Measurements from ENCODE around the gene USP32. TPM values are rescaled to one million over a fixed set of nuclear protein-coding genes. Genes with fewer than 3 reads are reported as not detected.

The USP32 gene
- total RNA-seq, 2 donors from 2014 or later = 27.5 to 34.2 TPM

- H3K27ac Mint-ChIP-seq = no peak overlapping the region
Observed at GRCh38 chr17:60284709-60285108, 107.2 kb downstream of the USP32 start.

GRCh38 chr17:60283816-60284215 is 108.1 kb downstream of the USP32 start:
- Mint-ChIP-seq H3K4me1 (peaks cover 7% of the 10 kb centered on the region), H3K4me3 (no peak overlapping the region), H3K36me3 (ENCODE audit: low read depth) (peaks cover 6% of the 10 kb centered on the region), H3K27ac (no peak overlapping the region), H3K27me3 (no peaks in the 10 kb centered on the region)
- no peaks in the 10 kb centered on the region for H3K9me3 ChIP-seq (ENCODE audit: control insufficient read depth, low read length, poor library complexity, severe bottlenecking)
- no peak for DNase-seq
- ATAC-seq = no peak

More at GRCh38 chr17:60284709-60285108, 107.2 kb downstream of the USP32 start:
- DNase-seq = no peak
- H3K9me3 ChIP-seq (ENCODE audit: control insufficient read depth, low read length, poor library complexity, severe bottlenecking) = no peaks in the 10 kb centered on the region
- Mint-ChIP-seq H3K4me3 (no peak overlapping the region), H3K27me3 (no peaks in the 10 kb centered on the region), H3K4me1 (peaks cover 7% of the 10 kb centered on the region), H3K36me3 (ENCODE audit: low read depth) (peaks cover 6% of the 10 kb centered on the region)
- ATAC-seq = no peak

GRCh38 chr17:60280673-60281072 is 111.3 kb downstream of the USP32 start:
- Mint-ChIP-seq H3K4me3 (no peak overlapping the region), H3K4me1 (peaks cover 9% of the 10 kb centered on the region), H3K27ac (no peak overlapping the region), H3K36me3 (ENCODE audit: low read depth) (peaks cover 10% of the 10 kb centered on the region), H3K27me3 (no peaks in the 10 kb centered on the region)
- DNase-seq = no peak
- ATAC-seq = no peak
- H3K9me3 ChIP-seq (ENCODE audit: control insufficient read depth, low read length, poor library complexity, severe bottlenecking) = no peaks in the 10 kb centered on the region

- no peaks in the 10 kb centered on the region for H3K9me3 ChIP-seq (ENCODE audit: control insufficient read depth, low read length, poor library complexity, severe bottlenecking)
- Mint-ChIP-seq H3K27ac (no peak overlapping the region), H3K27me3 (no peaks in the 10 kb centered on the region), H3K4me1 (peaks cover 8% of the 10 kb centered on the region), H3K4me3 (no peak overlapping the region), H3K36me3 (ENCODE audit: low read depth) (peaks cover 6% of the 10 kb centered on the region)
- ATAC-seq (no peak), DNase-seq (no peak)
Observed at GRCh38 chr17:60278237-60278636, 113.7 kb downstream of the USP32 start.

GRCh38 chr17:60277258-60277657 is 114.7 kb downstream of the USP32 start:
- H3K36me3 Mint-ChIP-seq (ENCODE audit: low read depth) = peaks cover 8% of the 10 kb centered on the region

GRCh38 chr17:60269417-60269816 is 122.5 kb downstream of the USP32 start:
- no peak for ATAC-seq
- no peak for DNase-seq
- Mint-ChIP-seq H3K27me3 (no peaks in the 10 kb centered on the region), H3K36me3 (ENCODE audit: low read depth) (peaks cover 4% of the 10 kb centered on the region), H3K27ac (no peak overlapping the region), H3K4me1 (peaks cover 3% of the 10 kb centered on the region), H3K4me3 (no peak overlapping the region)
- no peaks in the 10 kb centered on the region for H3K9me3 ChIP-seq (ENCODE audit: control insufficient read depth, low read length, poor library complexity, severe bottlenecking)

More at GRCh38 chr17:60277258-60277657, 114.7 kb downstream of the USP32 start:
- Mint-ChIP-seq H3K27ac (no peak overlapping the region), H3K27me3 (no peaks in the 10 kb centered on the region), H3K4me3 (no peak overlapping the region), H3K4me1 (peaks cover 8% of the 10 kb centered on the region)
- DNase-seq = no peak
- H3K9me3 ChIP-seq (ENCODE audit: control insufficient read depth, low read length, poor library complexity, severe bottlenecking) = no peaks in the 10 kb centered on the region
- ATAC-seq = no peak

- Mint-ChIP-seq H3K4me1 (peaks cover 2% of the 10 kb centered on the region), H3K27me3 (no peaks in the 10 kb centered on the region), H3K27ac (no peak overlapping the region), H3K36me3 (ENCODE audit: low read depth) (peaks cover 13% of the 10 kb centered on the region), H3K4me3 (no peak overlapping the region)
- no peak for DNase-seq
- no peaks in the 10 kb centered on the region for H3K9me3 ChIP-seq (ENCODE audit: control insufficient read depth, low read length, poor library complexity, severe bottlenecking)
- no peak for ATAC-seq
Observed at GRCh38 chr17:60260540-60260939, 131.4 kb downstream of the USP32 start.

GRCh38 chr17:60258313-60258712 is 133.6 kb downstream of the USP32 start:
- Mint-ChIP-seq H3K36me3 (ENCODE audit: low read depth) (peaks cover 11% of the 10 kb centered on the region), H3K4me1 (peaks cover 2% of the 10 kb centered on the region), H3K27ac (no peak overlapping the region), H3K27me3 (no peaks in the 10 kb centered on the region), H3K4me3 (no peak overlapping the region)
- DNase-seq (no peak), ATAC-seq (no peak)
- no peaks in the 10 kb centered on the region for H3K9me3 ChIP-seq (ENCODE audit: control insufficient read depth, low read length, poor library complexity, severe bottlenecking)

- H3K27me3 Mint-ChIP-seq = no peaks in the 10 kb centered on the region
- no peak overlapping the region for H3K27ac Mint-ChIP-seq
- H3K9me3 ChIP-seq (ENCODE audit: control insufficient read depth, low read length, poor library complexity, severe bottlenecking) = no peaks in the 10 kb centered on the region
- DNase-seq (no peak), ATAC-seq (no peak)
- H3K4me3 Mint-ChIP-seq = no peak overlapping the region
- peaks cover 8% of the 10 kb centered on the region for H3K36me3 Mint-ChIP-seq (ENCODE audit: low read depth)
- H3K4me1 Mint-ChIP-seq = peaks cover 2% of the 10 kb centered on the region
Observed at GRCh38 chr17:60256174-60256573, 135.8 kb downstream of the USP32 start.

GRCh38 chr17:60253048-60253447 is 138.9 kb downstream of the USP32 start:
- DNase-seq = no peak
- no peak for ATAC-seq
- Mint-ChIP-seq H3K4me3 (no peak overlapping the region), H3K27ac (no peak overlapping the region), H3K4me1 (peaks cover 2% of the 10 kb centered on the region), H3K27me3 (no peaks in the 10 kb centered on the region), H3K36me3 (ENCODE audit: low read depth) (peaks cover 10% of the 10 kb centered on the region)
- no peaks in the 10 kb centered on the region for H3K9me3 ChIP-seq (ENCODE audit: control insufficient read depth, low read length, poor library complexity, severe bottlenecking)

- ATAC-seq (no peak), DNase-seq (no peak)
- Mint-ChIP-seq H3K27ac (no peak overlapping the region), H3K27me3 (no peaks in the 10 kb centered on the region), H3K36me3 (ENCODE audit: low read depth) (peaks cover 7% of the 10 kb centered on the region), H3K4me3 (no peak overlapping the region), H3K4me1 (no peaks in the 10 kb centered on the region)
- H3K9me3 ChIP-seq (ENCODE audit: control insufficient read depth, low read length, poor library complexity, severe bottlenecking) = no peaks in the 10 kb centered on the region
Observed at GRCh38 chr17:60252459-60252858, 139.5 kb downstream of the USP32 start.

- DNase-seq = no peak
- no peaks in the 10 kb centered on the region for H3K9me3 ChIP-seq (ENCODE audit: control insufficient read depth, low read length, poor library complexity, severe bottlenecking)
- no peak for ATAC-seq
- H3K27ac Mint-ChIP-seq = no peak overlapping the region
- H3K4me3 Mint-ChIP-seq = no peak overlapping the region
- no peaks in the 10 kb centered on the region for H3K4me1 Mint-ChIP-seq
- H3K36me3 Mint-ChIP-seq (ENCODE audit: low read depth) = peaks cover 5% of the 10 kb centered on the region
- H3K27me3 Mint-ChIP-seq = no peaks in the 10 kb centered on the region
Observed at GRCh38 chr17:60249290-60249826, 142.6 kb downstream of the USP32 start.

GRCh38 chr17:60248618-60249289 is 143.2 kb downstream of the USP32 start:
- Mint-ChIP-seq H3K4me1 (no peaks in the 10 kb centered on the region), H3K27ac (no peak overlapping the region), H3K4me3 (no peak overlapping the region), H3K27me3 (no peaks in the 10 kb centered on the region), H3K36me3 (ENCODE audit: low read depth) (peaks cover 5% of the 10 kb centered on the region)
- no peak for ATAC-seq
- DNase-seq = no peak
- no peaks in the 10 kb centered on the region for H3K9me3 ChIP-seq (ENCODE audit: control insufficient read depth, low read length, poor library complexity, severe bottlenecking)

- H3K27ac Mint-ChIP-seq = no peak overlapping the region
- H3K27me3 Mint-ChIP-seq = no peaks in the 10 kb centered on the region
- DNase-seq (no peak), ATAC-seq (no peak)
- H3K36me3 Mint-ChIP-seq (ENCODE audit: low read depth) = peaks cover 5% of the 10 kb centered on the region
- H3K4me3 Mint-ChIP-seq = no peak overlapping the region
- H3K4me1 Mint-ChIP-seq = no peaks in the 10 kb centered on the region
- H3K9me3 ChIP-seq (ENCODE audit: control insufficient read depth, low read length, poor library complexity, severe bottlenecking) = no peaks in the 10 kb centered on the region
Observed at GRCh38 chr17:60247836-60248461, 144.0 kb downstream of the USP32 start.

Measured in T-helper 17 cell (primary cell).